ENCODE data around the gene TRAPPC12.

DNA sequence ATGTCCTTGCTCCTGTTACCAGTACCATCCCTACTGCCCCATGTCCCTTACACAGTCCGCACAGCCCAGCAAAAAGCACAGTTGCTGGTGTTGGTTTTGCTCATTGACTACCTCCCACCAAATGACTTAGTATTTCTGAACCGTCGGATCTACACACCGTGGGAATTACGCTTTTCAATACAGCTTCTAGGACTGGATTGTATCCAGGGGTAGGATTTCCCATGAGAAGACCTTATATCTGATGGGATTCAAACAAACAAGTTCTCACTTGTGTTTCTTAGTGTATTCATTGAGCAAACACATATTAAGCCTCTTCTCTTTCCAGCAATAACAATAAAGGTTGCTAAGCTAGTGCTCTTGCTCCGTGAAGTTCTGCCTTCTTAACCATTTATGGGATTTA lies 25.8 kb downstream of the TRAPPC12 start:
- TF ChIP-seq, protein P1, sequence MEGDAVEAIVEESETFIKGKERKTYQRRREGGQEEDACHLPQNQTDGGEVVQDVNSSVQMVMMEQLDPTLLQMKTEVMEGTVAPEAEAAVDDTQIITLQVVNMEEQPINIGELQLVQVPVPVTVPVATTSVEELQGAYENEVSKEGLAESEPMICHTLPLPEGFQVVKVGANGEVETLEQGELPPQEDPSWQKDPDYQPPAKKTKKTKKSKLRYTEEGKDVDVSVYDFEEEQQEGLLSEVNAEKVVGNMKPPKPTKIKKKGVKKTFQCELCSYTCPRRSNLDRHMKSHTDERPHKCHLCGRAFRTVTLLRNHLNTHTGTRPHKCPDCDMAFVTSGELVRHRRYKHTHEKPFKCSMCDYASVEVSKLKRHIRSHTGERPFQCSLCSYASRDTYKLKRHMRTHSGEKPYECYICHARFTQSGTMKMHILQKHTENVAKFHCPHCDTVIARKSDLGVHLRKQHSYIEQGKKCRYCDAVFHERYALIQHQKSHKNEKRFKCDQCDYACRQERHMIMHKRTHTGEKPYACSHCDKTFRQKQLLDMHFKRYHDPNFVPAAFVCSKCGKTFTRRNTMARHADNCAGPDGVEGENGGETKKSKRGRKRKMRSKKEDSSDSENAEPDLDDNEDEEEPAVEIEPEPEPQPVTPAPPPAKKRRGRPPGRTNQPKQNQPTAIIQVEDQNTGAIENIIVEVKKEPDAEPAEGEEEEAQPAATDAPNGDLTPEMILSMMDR (optimal IDR thresholded peaks at IDR 0.05 in 1 of 3, IDR thresholded peaks at IDR 0.05 in 1 of 3, conservative IDR thresholded peaks at IDR 0.05 in 1 of 3; ENCODE audit: extremely low read depth in 1 of 3, insufficient read depth in 2 of 3, low read length in 3 of 3) = no peak
- no peak for TF ChIP-seq EZH2 (IDR thresholded peaks at IDR 0.05; ENCODE audit: low read length)
